Body of pancreas (tissue), 4 donors: ENCODE data around the gene MYO9B.

Experiments
- CTCF ChIP-seq, 7 experiments: fragments of 450-650 bp in 4 of 7; fragments of 200-600 bp in 3 of 7; sonication (generic) in 3 of 7; IDR thresholded peaks; one replicate each; pipeline ENCODE4 v1.5.1; 2016 to 2019; ENCODE audit warnings: antibody characterized with exemption in 7 of 7
- POLR2A ChIP-seq, 3 donors: fragments of 450-650 bp; IDR thresholded peaks; one replicate each; pipeline ENCODE4 v1.6.1; 2016; ENCODE audit warnings: antibody characterized with exemption in 3 of 3, mild to moderate bottlenecking in 2 of 3

GRCh38 chr19:17145546-17146497 is 70.2 kb downstream of the MYO9B start:
- TF ChIP-seq CTCF (IDR thresholded peaks at IDR 0.05) (no peak), POLR2A (IDR thresholded peaks at IDR 0.05) (no peak)
